Measurements from ENCODE around the gene CDC23.
"Not testable (repeated sequence)": the region's sequence is repeated elsewhere in the genome, so short reads cannot be mapped to it uniquely, and the experiment has no call there.

CDC23 gene

GRCh38 chr5:138212828-138213160, 329 bp downstream of the CDC23 start:
- FAIRE-seq, result no peak

DNA sequence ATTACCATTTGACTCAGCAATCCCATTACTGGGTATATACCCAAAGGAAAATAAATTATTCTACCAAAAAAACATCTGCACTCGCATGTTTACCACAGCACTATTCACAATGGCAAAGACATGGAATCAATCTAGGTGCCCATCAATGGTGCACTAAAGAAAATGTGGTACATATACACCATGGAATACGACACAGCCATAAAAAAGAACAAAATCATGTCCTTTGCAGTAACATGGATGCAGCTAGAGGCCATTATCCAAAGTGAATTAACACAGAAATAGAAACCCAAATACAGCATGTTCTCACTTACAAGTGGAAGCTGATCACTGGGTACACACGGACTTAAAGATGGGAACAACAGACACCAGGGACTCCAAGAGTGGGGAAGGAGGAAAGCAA, 2.1 kb downstream of the CDC23 start:
- no peak for FAIRE-seq

- not testable (repeated sequence) for FAIRE-seq
These were observed 19.3 kb downstream of the CDC23 start for GRCh38 chr5:138193859-138194258.

GRCh38 chr5:138192826-138193225, 20.3 kb downstream of the CDC23 start:
- FAIRE-seq, result no peak

DNA sequence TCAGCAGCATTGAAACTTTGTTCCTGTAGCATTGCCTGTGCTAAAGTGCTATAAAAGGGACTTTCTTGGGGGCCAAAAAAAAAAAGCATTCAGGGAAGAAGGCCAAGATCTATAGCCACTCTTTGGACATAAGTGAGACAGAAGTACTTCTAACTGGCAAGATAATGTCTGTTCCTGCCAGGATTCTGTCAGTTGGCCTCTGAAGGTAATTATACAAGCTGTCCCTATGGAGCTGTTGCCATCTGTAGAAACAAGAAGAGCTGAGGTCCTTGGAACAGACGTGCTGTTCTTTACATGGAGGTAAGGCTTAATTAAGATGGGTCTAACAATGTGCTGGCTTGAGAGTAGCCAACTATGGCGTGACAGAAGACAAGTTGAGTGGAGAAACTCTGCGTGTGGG, 24.5 kb downstream of the CDC23 start:
- FAIRE-seq, result no peak

DNA sequence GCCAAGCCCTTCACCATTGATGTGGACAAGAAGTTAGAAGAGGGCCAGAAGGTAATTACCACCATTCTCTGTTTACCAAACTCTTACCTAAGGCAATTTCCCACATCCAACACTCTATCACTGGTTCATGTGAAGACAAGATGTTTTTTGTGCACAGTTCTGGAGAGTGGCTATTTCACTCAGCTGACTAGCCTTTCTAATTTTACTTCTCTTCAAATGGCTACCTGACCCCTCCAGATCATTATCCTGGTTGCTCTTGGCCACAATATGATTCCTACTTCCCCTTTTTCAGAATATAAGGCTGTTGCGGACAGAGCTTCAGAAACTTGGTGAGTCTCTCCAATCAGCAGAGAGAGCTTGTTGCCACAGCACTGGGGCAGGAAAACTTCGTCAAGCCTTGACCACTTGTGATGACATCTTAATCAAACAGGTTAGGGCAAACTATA, 27.1 kb downstream of the CDC23 start:
- no peak for FAIRE-seq

DNA sequence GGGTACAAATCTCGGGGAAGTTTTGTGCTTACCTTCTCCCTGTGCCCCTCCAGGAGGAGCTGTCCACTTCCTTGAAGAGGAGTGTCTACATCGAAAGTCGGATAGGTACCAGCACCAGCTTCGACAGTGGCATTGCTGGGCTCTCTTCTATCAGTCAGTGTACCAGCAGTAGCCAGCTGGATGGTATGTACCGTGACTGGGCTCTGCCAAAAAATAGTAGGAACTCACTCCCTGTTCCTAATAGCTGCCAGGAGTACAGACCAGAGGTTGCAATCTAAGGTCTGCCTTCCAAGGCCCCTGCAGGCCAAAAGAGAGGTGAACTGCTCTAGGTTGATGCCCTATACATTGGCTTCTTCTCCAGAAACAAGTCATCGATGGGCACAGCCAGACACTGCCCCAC, 30.3 kb downstream of the CDC23 start:
- FAIRE-seq, result no peak

- no peak for FAIRE-seq
These were observed 32.3 kb downstream of the CDC23 start for GRCh38 chr5:138180841-138181240.

GRCh38 chr5:138180183-138180782, 32.8 kb downstream of the CDC23 start:
- FAIRE-seq, result peak; percentile 67

DNA sequence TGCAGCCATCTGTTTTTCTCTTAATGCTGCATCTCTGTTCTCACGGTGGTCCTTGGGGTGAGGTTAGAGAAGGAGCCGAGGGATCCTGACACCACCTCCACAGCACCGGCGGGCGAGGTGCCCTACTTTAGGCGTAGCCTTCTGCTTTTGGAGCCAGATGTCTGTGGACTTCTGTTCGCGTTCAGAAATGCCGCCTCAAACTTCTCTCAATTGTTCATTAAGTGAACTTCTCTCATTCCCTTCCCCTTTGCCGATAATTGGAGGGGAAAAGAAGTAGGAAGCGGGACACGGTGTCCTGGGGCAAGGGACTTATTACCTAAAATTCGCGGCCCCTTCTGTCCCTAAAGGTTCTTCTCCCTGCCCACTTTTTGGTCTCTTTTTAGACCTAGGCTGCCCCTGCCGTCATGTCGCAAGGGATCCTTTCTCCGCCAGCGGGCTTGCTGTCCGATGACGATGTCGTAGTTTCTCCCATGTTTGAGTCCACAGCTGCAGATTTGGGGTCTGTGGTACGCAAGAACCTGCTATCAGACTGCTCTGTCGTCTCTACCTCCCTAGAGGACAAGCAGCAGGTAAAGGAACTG, 33.8 kb downstream of the CDC23 start:
- FAIRE-seq, result no peak

DNA sequence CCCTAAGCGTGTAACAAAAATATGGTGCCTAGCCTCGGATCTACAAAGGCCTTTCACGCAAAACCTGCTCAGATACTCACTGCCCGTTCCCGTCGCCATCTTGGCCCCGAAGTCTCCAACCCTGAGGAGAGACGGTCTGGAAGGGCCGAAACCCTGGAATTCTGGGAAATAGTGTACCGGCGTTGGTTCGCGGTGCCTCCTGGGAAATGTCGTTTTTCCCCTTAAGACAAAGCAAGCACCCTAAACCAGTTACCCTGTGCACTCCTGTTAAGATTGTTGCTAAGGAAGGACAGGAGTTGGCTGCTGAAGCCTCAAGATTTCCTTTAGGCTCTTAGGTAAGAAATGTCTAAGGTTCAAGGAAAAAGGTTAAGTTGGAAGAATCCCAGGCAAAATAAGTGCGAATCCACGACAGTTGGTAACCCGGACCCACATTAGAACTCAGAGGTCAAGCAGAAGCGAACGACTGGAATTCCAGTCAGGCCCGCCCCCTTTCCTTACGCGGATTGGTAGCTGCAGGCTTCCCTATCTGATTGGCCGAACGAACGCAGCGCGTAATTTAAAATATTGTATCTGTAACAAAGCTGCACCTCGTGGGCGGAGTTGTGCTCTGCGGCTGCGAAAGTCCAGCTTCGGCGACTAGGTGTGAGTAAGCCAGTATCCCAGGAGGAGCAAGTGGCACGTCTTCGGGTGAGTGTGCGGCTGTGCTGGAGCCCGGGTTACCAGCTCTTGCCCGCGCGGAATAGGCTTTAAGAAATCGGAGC, 34.4 kb downstream of the CDC23 start, which contains the start of the genes BRD8 and KIF20A:
Gene BRD8, minus strand, starts transcription at position 115 of the 761 bp plus-strand sequence. Its CDS starts 16 bp downstream, at position 99.
Gene KIF20A, plus strand, starts transcription at position 597 of the 761 bp plus-strand sequence. CDS start 569 bp downstream, outside the sequence.
- FAIRE-seq, result peak; percentile 85

DNA sequence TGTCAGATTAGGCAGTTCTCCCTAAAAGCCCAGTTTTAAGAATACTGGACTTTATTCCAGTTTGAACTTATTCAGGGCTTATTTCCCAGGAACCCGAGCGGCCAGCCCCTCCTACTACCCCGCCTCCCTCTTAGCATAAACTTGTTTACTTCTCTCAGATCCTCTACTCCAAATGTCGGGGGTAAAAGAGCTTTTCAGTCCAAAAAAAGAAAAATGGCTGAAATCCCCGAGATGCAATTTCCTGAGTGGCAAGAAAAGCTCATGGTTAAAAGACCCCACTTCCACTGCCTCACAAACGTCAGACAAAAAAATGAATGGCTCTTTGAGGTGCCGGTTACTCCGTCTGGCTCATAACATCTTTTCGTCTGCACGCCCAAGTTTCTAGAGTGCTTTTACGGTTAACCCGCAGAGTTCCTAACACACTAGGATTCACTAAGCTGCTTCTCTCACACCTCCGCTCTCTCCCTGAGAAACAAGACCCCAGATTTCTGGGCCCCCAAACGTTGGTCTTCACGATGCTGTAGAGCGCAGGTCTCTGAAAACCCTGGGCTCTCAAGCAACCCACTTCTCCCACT, 35.1 kb downstream of the CDC23 start:
- FAIRE-seq, result no peak

DNA sequence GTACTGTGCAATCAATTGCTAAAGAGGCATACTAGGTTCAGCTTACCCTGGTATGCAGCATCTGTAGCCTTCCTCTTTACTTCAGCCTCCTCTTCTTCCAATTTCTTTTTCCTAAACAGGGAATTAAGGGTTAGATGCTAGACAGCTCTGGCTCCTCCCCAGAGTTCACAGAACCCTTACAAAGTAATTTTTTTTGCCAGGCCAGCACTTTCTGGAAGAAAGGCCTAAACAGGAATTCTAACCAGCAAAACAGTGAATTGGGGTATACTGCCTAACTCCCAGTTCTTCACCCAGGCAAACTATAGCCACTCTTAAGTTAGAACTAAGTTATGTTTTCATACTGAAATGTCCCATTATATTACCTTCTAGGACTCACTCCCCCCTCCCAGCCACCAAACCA, 42.8 kb downstream of the CDC23 start:
- FAIRE-seq, result no peak

- no peak for FAIRE-seq
These were observed 44.0 kb downstream of the CDC23 start for GRCh38 chr5:138169124-138169523.

DNA sequence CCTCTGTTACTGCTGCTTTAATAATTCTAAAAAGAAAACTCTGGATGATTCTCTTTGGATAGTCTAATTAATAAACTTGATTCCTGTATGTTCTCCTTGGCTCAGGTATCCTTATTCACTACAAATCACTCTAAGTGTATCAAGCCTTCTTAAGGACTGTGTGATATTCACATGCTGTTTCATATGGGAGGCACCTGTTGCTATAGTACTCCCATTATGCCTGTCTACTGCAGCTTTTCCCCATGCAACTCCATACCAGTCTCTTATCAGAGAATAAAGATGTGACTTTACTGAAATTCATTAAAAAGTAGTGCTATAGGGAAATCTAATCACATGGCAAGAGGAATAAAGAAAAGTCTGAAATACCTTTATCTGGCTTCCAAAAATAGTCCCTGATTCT, 49.4 kb downstream of the CDC23 start:
- no peak for FAIRE-seq

GRCh38 chr5:138160706-138161105, 52.4 kb downstream of the CDC23 start:
- no peak for FAIRE-seq

DNA sequence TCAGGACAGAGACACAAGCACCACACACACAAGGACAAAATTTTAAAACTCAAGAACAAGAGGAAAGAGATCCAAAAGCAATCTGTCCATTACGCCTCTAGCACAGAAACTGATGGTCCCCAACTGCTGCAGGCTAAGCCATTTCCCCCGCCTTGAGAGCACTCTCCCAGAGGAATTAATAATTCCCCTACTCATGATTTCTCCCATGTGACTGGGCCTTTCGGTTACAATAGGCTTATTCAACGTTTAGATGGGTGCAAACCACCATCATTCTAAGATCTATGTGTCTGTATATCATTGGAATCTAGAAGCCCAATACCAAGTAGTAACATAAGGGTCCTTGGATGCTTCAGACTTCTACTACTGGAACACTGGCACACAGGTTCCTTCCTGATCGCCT, 53.5 kb downstream of the CDC23 start:
- FAIRE-seq, result no peak

GRCh38 chr5:138157626-138158025, 55.5 kb downstream of the CDC23 start:
- no peak for FAIRE-seq

DNA sequence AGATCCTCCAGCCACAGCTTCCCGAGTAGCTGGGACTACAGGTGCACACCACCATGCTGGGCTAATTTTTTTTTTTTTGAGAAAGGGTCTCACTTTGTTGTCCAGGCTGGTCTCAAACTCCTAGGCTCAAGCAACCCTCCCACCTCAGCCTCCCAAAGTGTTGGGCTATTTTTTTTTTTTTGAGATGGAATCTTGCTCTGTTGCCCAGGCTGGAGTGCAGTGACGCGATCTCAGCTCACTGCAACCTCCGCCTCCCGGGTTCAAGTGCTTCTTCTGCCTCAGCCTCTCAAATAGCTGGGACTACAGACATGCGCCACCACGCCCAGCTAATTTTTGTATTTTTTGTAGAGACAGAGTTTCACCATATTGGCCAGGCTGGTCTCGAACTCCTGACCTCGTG, 57.1 kb downstream of the CDC23 start:
- not testable (repeated sequence) for FAIRE-seq

DNA sequence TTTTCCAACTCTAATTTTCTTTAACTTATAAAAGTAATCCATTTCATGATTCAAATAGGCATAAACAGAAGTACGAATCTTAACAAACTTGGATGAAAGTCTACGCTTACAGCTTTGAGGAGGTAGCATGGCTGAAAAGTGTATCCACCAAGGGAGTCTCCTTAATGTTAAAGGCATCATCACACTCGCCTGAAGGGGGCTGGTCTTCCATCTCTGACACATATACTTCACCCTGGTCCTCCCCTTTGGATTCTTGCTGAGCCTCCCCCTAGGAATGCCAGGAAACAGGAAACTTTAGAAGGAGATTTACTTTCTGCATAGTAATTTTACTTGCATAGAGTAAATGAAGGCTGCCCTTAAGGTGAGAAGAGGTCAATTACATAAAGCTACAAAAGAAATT, 63.6 kb downstream of the CDC23 start:
- FAIRE-seq, result no peak

GRCh38 chr5:138148811-138149210, 64.3 kb downstream of the CDC23 start:
- no peak for FAIRE-seq

- FAIRE-seq, result not testable (repeated sequence)
These were observed 69.5 kb downstream of the CDC23 start for GRCh38 chr5:138143578-138143977.

DNA sequence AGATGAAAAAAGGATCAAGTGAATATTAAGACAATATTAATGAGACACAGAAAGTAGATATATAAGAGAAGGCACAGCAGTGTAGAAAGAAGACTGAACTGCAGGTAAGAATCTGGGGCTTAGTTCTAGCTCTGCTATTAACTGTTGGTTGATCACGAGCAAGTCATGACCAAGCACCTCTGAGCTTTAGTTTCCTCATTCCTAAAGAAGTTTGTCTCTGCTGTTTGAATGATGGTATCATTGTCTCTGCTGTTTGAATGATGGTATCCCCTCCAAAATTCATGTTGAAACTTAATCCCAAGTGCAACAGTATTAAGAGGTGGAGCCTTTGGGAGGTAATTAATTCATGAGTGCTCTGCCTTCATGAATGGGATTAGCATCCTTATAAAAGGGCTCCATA, 71.4 kb downstream of the CDC23 start:
- FAIRE-seq, result no peak

DNA sequence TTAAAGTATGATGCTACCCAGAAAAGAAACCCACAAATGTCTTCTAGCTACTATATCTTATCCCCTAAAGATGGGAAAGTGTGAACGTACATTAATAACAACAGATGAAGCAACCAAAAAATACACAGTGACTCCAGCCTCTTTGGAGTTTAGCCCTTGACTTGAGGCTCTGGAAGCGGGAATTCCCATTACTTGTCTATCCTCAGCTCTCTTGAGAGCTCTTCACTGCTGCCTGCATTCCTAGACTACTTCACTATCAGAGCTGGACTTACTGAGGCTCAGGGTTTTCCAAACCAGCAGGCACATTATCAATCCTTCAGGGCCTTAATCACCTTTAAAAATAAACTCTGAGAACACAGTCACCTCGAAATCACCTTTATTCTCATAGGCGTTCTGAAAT, 72.9 kb downstream of the CDC23 start:
- no peak for FAIRE-seq
